Peyer's patch (tissue), 4 donors: ENCODE results near the gene FIGLA. TPM values are rescaled to one million over a fixed set of nuclear protein-coding genes. Genes with fewer than 3 reads are reported as not detected.

Experiments
- DNase-seq, 3 donors: peaks; one replicate each; pipeline ENCODE4 v3.0.0-alpha.2; 2017 to 2019
- H3K27ac ChIP-seq, 4 donors: fragments of 200-600 bp; sonication (generic); one replicate each; pipeline ENCODE4 v1.5.1; 2016 to 2019
- H3K27me3 ChIP-seq, 2 donors: fragments of 200-600 bp; sonication (generic); one replicate each; pipeline ENCODE4 v1.5.1; 2019
- H3K36me3 ChIP-seq, 3 donors: fragments of 200-600 bp; sonication (generic); one replicate each; pipeline ENCODE4 v1.5.1; 2016 to 2019
- H3K4me1 ChIP-seq, 4 donors: fragments of 200-600 bp; sonication (generic); one replicate each; pipeline ENCODE4 v1.5.1; 2016 to 2019
- H3K4me3 ChIP-seq, 4 donors: fragments of 200-600 bp; sonication (generic); 1 replicate in 3 of 4; 2 replicates in 1 of 4; pipeline ENCODE4 v1.5.1; 2016 to 2019; ENCODE audit warnings: mild to moderate bottlenecking in 1 of 4
- H3K9me3 ChIP-seq, 4 donors: fragments of 200-600 bp; sonication (generic); one replicate each; pipeline ENCODE4 v1.5.1; 2016 to 2019; ENCODE audit warnings: mild to moderate bottlenecking in 1 of 4
- CTCF ChIP-seq, 6 experiments: fragments of 450-650 bp in 4 of 6; fragments of 200-600 bp in 2 of 6; sonication (generic) in 1 of 6; IDR thresholded peaks; one replicate each; pipeline ENCODE4 v1.5.1; 2017 to 2019; ENCODE audit warnings: antibody characterized with exemption in 6 of 6, mild to moderate bottlenecking in 3 of 6, moderate library complexity in 1 of 6
- POLR2A ChIP-seq, 2 donors: fragments of 450-650 bp; IDR thresholded peaks; one replicate each; pipeline ENCODE4 v1.5.1; 2017; ENCODE audit warnings: antibody characterized with exemption in 2 of 2, mild to moderate bottlenecking in 2 of 2, moderate library complexity in 2 of 2
- total RNA-seq, 4 donors: library from RNA; depleted of rRNA; stranded (reverse); fragments of >200 nt; gene quantifications; one replicate each; pipeline ENCODE4 v1.1.0, GENCODE V29; 2016

Gene FIGLA
- total RNA-seq, 4 donors from 2014 or later = not detected

GRCh38 chr2:70769450-70769849, 21.0 kb downstream of the FIGLA start:
- no peak for DNase-seq
- Histone ChIP-seq H3K9me3 (no peaks in the 10 kb centered on the region), H3K4me3 (no peak overlapping the region), H3K36me3 (no peaks in the 10 kb centered on the region), H3K27ac (no peak overlapping the region), H3K27me3 (peaks cover 0 to 24% of the 10 kb centered on the region in 2 donors), H3K4me1 (peaks cover 0 to 14% (median 4%) of the 10 kb centered on the region in 4 donors)
- TF ChIP-seq CTCF (IDR thresholded peaks at IDR 0.05) (no peak), POLR2A (IDR thresholded peaks at IDR 0.05) (no peak)

GRCh38 chr2:70768590-70769085, 21.8 kb downstream of the FIGLA start:
- peaks cover 0 to 14% (median 4%) of the 10 kb centered on the region in 4 donors for H3K4me1 ChIP-seq
- no peaks in the 10 kb centered on the region for H3K9me3 ChIP-seq
- TF ChIP-seq POLR2A (IDR thresholded peaks at IDR 0.05) (no peak), CTCF (IDR thresholded peaks at IDR 0.05) (no peak)
- no peaks in the 10 kb centered on the region for H3K36me3 ChIP-seq
- no peak overlapping the region for H3K27ac ChIP-seq
- H3K27me3 ChIP-seq = peaks cover 0 to 26% of the 10 kb centered on the region in 2 donors
- H3K4me3 ChIP-seq = peak overlapping the region in 1 of 4 donors; percentile 42
- no peak for DNase-seq

DNA sequence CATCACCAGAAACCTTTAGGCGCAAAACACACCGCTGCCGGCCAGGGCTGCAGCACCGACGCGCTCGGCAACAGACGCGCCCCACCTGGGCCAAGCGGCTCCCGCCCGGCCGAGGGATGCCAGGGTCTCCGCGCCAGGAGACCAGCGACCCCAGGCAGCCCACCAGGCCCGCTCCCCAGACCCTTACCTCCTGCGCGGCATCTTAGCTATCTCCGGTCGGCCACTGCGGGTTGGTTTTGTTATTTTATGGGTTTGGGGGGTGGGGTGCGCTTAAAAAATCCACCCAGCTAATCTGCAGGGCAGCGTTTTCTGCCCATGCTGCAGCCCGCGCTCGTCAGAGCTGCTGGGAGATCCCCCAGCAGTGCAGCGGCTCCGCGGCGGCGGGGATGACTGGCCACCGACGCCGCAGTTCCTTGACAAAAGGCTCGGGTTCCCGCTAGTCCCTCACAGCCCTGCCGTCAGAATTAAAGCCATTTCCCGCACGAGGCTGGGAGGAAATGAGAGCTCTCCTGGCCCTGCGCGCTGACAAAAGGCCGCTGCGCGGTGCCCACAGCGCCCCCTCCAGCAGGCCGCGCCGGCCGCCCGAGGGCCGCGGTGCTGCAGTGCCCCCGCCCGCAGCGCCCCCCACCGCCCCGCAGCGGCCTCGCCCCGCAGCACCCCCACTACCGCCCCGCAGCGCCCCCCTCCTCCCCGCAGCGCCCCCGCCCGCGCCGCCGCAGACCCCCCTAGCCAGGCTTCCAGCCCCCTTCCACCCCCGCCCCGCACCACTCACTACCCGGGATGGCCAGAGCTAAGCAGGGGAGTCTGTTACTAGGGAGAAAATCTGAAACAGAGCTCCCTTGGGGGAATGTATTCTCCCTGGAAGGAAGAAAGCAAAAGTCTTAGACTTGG, 22.5 kb downstream of the FIGLA start, which contains the start of gene ADD2:
TSS of gene ADD2 (minus strand) at position 502 of the 891 bp plus-strand sequence. CDS start 61,792 bp downstream, outside the sequence.
- Histone ChIP-seq H3K4me1 (peaks cover 0 to 14% (median 4%) of the 10 kb centered on the region in 4 donors), H3K36me3 (no peaks in the 10 kb centered on the region), H3K27ac (peak within 1 kb of the TSS in 1 of 4 donors; percentile 52), H3K27me3 (peaks cover 0 to 26% of the 10 kb centered on the region in 2 donors), H3K9me3 (no peaks in the 10 kb centered on the region), H3K4me3 (peak within 1 kb of the TSS; percentile 24 to 43 (median 38))
- TF ChIP-seq POLR2A (IDR thresholded peaks at IDR 0.05) = no peak
- TF ChIP-seq CTCF (IDR thresholded peaks at IDR 0.05) = no peak
- DNase-seq = peak in 2 of 3 donors; percentile 33 to 56

DNA sequence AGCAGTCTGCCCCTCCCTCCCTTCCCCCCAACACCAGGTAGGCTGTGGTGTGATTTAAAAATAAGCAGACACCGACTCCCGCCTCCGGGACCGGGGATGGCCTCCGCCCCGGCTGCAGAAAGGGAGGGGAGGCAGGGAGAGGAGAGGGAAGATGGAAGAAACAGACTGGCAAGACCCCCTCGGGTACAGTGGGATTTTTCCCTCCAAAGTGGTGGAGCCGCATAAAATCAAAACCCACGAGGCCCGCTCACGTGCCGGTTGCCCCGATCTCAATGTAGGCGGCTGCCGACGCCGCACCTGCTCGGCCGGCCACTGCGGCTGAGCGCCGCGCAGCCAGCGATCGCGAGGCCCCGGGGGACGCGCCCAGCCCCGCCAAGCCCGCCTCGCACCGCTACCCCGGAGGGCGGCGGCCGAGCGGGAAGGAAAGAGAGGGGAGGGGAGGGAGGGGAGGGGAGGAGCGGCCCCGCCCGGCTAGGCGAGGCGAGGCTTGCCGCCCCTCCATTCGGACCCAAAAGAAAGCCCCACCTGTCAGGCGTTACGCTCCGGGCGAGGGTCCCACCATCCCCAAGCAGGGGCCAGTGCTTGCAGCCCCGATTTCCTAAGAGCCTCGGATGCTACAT, 23.3 kb downstream of the FIGLA start:
- DNase-seq = peak in 1 of 3 donors; percentile 32
- Histone ChIP-seq H3K36me3 (no peaks in the 10 kb centered on the region), H3K27me3 (peaks cover 0 to 26% of the 10 kb centered on the region in 2 donors), H3K27ac (peak overlapping the region in 1 of 4 donors; percentile 52), H3K9me3 (no peaks in the 10 kb centered on the region), H3K4me3 (peak overlapping the region; percentile 24 to 43 (median 38)), H3K4me1 (peaks cover 0 to 14% (median 4%) of the 10 kb centered on the region in 4 donors)
- no peak for TF ChIP-seq CTCF (IDR thresholded peaks at IDR 0.05)
- TF ChIP-seq POLR2A (IDR thresholded peaks at IDR 0.05) = no peak

- H3K9me3 ChIP-seq = no peaks in the 10 kb centered on the region
- H3K36me3 ChIP-seq = no peaks in the 10 kb centered on the region
- peaks cover 0 to 26% of the 10 kb centered on the region in 2 donors for H3K27me3 ChIP-seq
- H3K4me3 ChIP-seq = peak overlapping the region in 1 of 4 donors; percentile 42
- no peak for TF ChIP-seq CTCF (IDR thresholded peaks at IDR 0.05)
- peaks cover 0 to 14% (median 4%) of the 10 kb centered on the region in 4 donors for H3K4me1 ChIP-seq
- peak overlapping the region in 1 of 4 donors; percentile 52 for H3K27ac ChIP-seq
- no peak for DNase-seq
Observed at GRCh38 chr2:70766357-70767078, 23.9 kb downstream of the FIGLA start.
